SK-N-SH treated with all-trans-retinoic acid at 6 μM for 48 hours (cell line): ENCODE measurements around the gene RBM39.

Source experiments
- ARNTL ChIP-seq: fragments of 450-650 bp; formaldehyde crosslinking; IDR thresholded peaks from 2 replicates; pipeline ENCODE4 v1.5.0; 2020; ENCODE audit warnings: low read depth, mild to moderate bottlenecking, moderate library complexity, borderline replicate concordance
- CREB5 ChIP-seq: fragments of 250-450 bp; sonication (Bioruptor Pico); IDR thresholded peaks from 2 replicates; pipeline ENCODE4 v1.5.1; 2020; ENCODE audit warnings: low read depth, mild to moderate bottlenecking, moderate library complexity
- OSR1 ChIP-seq: fragments of 250-450 bp; sonication (Bioruptor Pico); IDR thresholded peaks from 2 replicates; pipeline ENCODE4 v1.8.0; 2022; ENCODE audit warnings: moderate library complexity, mild to moderate bottlenecking, inconsistent platforms
- PATZ1 ChIP-seq: fragments of 250-450 bp; sonication (Bioruptor Pico); IDR thresholded peaks from 2 replicates; pipeline ENCODE4 v1.8.0; 2020; ENCODE audit warnings: mild to moderate bottlenecking, moderate library complexity, borderline replicate concordance
- PPARA ChIP-seq: fragments of 250-450 bp; sonication (Bioruptor Pico); IDR thresholded peaks from 2 replicates; pipeline ENCODE4 v1.5.0; 2020; ENCODE audit warnings: mild to moderate bottlenecking, borderline replicate concordance
- TCF4 ChIP-seq: fragments of 250-450 bp; sonication (Bioruptor Pico); IDR thresholded peaks from 2 replicates; pipeline ENCODE4 v1.8.0; 2021; ENCODE audit warnings: mild to moderate bottlenecking, moderate library complexity, borderline replicate concordance
- TOX ChIP-seq: fragments of 250-450 bp; sonication (Bioruptor Pico); IDR thresholded peaks from 2 replicates; pipeline ENCODE4 v1.8.0; 2021; ENCODE audit warnings: mild to moderate bottlenecking, moderate library complexity, borderline replicate concordance
- ZC3H10 ChIP-seq: fragments of 250-450 bp; sonication (Bioruptor Pico); IDR thresholded peaks from 2 replicates; pipeline ENCODE4 v1.5.1; 2021; ENCODE audit warnings: mild to moderate bottlenecking, moderate library complexity
- ZFP3 ChIP-seq: fragments of 250-450 bp; sonication (Bioruptor Pico); IDR thresholded peaks from 2 replicates; pipeline ENCODE4 v1.5.0; 2020; ENCODE audit warnings: mild to moderate bottlenecking, moderate library complexity
- ZFP30 ChIP-seq: fragments of 450-650 bp; formaldehyde crosslinking; IDR thresholded peaks from 2 replicates; pipeline ENCODE4 v1.5.0; 2022; ENCODE audit warnings: mild to moderate bottlenecking, moderate library complexity
- ZNF70 ChIP-seq: fragments of 450-650 bp; formaldehyde crosslinking; IDR thresholded peaks from 2 replicates; pipeline ENCODE4 v1.5.0; 2020; ENCODE audit warnings: mild to moderate bottlenecking, moderate library complexity
- TF ChIP-seq, protein P1 (sequence below): fragments of 250-450 bp; sonication (Bioruptor Pico); IDR thresholded peaks from 2 replicates; pipeline ENCODE4 v1.5.1; 2021; ENCODE audit warnings: mild to moderate bottlenecking, moderate library complexity
- TF ChIP-seq, protein P2 (sequence below): fragments of 250-450 bp; sonication (Bioruptor Pico); IDR thresholded peaks from 2 replicates; pipeline ENCODE4 v1.8.0; 2021; ENCODE audit warnings: low read depth, mild to moderate bottlenecking, moderate library complexity, borderline replicate concordance
- TF ChIP-seq, protein P3 (sequence below): fragments of 250-450 bp; sonication (Bioruptor Pico); IDR thresholded peaks from 2 replicates; pipeline ENCODE4 v1.5.0; 2020; ENCODE audit warnings: mild to moderate bottlenecking, moderate library complexity

DNA sequence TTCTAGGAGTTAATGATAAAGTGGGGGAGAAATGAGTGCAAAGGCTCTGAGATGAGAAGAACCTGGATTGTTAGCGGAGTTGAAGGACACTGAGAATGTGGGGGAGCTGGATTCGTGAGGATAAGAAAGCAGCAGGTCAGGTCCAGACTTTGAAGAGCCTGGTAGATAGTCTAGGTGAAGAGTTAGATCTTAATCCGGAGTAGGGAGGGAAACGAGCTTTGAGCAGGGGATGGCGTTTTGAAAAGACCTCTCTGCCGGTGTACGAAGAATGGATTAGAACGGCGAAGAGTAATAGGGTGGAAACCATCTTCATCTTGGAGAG, 29.3 kb upstream of the RBM39 start:
- TF ChIP-seq PATZ1 (CRISPR knock-in tag) (no peak), ZC3H10 (CRISPR knock-in tag) (no peak), TOX (CRISPR knock-in tag) (no peak), CREB5 (no peak), ZFP3 (CRISPR knock-in tag) (no peak), OSR1 (CRISPR knock-in tag) (no peak), PPARA (CRISPR knock-in tag) (no peak), TCF4 (CRISPR knock-in tag) (no peak), ZFP30 (no peak), ARNTL (CRISPR knock-in tag) (no peak), ZNF70 (CRISPR knock-in tag) (no peak)
- TF ChIP-seq, protein P1, sequence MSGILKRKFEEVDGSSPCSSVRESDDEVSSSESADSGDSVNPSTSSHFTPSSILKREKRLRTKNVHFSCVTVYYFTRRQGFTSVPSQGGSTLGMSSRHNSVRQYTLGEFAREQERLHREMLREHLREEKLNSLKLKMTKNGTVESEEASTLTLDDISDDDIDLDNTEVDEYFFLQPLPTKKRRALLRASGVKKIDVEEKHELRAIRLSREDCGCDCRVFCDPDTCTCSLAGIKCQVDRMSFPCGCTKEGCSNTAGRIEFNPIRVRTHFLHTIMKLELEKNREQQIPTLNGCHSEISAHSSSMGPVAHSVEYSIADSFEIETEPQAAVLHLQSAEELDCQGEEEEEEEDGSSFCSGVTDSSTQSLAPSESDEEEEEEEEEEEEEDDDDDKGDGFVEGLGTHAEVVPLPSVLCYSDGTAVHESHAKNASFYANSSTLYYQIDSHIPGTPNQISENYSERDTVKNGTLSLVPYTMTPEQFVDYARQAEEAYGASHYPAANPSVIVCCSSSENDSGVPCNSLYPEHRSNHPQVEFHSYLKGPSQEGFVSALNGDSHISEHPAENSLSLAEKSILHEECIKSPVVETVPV (CRISPR knock-in tag) = no peak
- TF ChIP-seq, protein P2, sequence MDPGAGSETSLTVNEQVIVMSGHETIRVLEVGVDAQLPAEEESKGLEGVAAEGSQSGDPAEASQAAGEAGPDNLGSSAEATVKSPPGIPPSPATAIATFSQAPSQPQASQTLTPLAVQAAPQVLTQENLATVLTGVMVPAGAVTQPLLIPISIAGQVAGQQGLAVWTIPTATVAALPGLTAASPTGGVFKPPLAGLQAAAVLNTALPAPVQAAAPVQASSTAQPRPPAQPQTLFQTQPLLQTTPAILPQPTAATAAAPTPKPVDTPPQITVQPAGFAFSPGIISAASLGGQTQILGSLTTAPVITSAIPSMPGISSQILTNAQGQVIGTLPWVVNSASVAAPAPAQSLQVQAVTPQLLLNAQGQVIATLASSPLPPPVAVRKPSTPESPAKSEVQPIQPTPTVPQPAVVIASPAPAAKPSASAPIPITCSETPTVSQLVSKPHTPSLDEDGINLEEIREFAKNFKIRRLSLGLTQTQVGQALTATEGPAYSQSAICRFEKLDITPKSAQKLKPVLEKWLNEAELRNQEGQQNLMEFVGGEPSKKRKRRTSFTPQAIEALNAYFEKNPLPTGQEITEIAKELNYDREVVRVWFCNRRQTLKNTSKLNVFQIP (CRISPR knock-in tag) = no peak
- TF ChIP-seq, protein P3, sequence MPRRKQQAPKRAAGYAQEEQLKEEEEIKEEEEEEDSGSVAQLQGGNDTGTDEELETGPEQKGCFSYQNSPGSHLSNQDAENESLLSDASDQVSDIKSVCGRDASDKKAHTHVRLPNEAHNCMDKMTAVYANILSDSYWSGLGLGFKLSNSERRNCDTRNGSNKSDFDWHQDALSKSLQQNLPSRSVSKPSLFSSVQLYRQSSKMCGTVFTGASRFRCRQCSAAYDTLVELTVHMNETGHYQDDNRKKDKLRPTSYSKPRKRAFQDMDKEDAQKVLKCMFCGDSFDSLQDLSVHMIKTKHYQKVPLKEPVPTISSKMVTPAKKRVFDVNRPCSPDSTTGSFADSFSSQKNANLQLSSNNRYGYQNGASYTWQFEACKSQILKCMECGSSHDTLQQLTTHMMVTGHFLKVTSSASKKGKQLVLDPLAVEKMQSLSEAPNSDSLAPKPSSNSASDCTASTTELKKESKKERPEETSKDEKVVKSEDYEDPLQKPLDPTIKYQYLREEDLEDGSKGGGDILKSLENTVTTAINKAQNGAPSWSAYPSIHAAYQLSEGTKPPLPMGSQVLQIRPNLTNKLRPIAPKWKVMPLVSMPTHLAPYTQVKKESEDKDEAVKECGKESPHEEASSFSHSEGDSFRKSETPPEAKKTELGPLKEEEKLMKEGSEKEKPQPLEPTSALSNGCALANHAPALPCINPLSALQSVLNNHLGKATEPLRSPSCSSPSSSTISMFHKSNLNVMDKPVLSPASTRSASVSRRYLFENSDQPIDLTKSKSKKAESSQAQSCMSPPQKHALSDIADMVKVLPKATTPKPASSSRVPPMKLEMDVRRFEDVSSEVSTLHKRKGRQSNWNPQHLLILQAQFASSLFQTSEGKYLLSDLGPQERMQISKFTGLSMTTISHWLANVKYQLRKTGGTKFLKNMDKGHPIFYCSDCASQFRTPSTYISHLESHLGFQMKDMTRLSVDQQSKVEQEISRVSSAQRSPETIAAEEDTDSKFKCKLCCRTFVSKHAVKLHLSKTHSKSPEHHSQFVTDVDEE (CRISPR knock-in tag) = no peak
